Ishikawa (cell line): ENCODE measurements around the gene ITPR2.

ENCODE experiments used
- CEBPB ChIP-seq: IDR thresholded peaks from 2 replicates; pipeline ENCODE4 v1.6.1; 2012
- CREB1 ChIP-seq: IDR thresholded peaks from 2 replicates; pipeline ENCODE4 v1.6.1; 2012; ENCODE audit warnings: low read depth
- EGR1 ChIP-seq: IDR thresholded peaks from 2 replicates; pipeline ENCODE4 v1.6.1; 2012
- EP300 ChIP-seq: IDR thresholded peaks from 2 replicates; pipeline ENCODE4 v1.6.1; 2012; ENCODE audit warnings: borderline replicate concordance
- FOXM1 ChIP-seq: IDR thresholded peaks from 2 replicates; pipeline ENCODE4 v1.6.1; 2012; ENCODE audit warnings: low read depth, borderline replicate concordance
- TAF1 ChIP-seq: IDR thresholded peaks from 2 replicates; pipeline ENCODE4 v1.6.1; 2012; ENCODE audit warnings: low read depth, mild to moderate bottlenecking
- TEAD4 ChIP-seq: IDR thresholded peaks from 2 replicates; pipeline ENCODE4 v1.6.1; 2012
- USF1 ChIP-seq: IDR thresholded peaks from 2 replicates; pipeline ENCODE4 v1.6.1; 2012
- YY1 ChIP-seq: IDR thresholded peaks from 2 replicates; pipeline ENCODE4 v1.6.1; 2012; ENCODE audit warnings: low read depth
- TF ChIP-seq, protein P1 (sequence below): IDR thresholded peaks from 2 replicates; pipeline ENCODE4 v1.6.1; 2012; ENCODE audit warnings: low read depth, mild to moderate bottlenecking

- TF ChIP-seq EP300 (no peak), CREB1 (no peak), USF1 (no peak), FOXM1 (no peak), TEAD4 (no peak), CEBPB (no peak), TAF1 (no peak), YY1 (no peak), EGR1 (no peak)
- TF ChIP-seq, protein P1, sequence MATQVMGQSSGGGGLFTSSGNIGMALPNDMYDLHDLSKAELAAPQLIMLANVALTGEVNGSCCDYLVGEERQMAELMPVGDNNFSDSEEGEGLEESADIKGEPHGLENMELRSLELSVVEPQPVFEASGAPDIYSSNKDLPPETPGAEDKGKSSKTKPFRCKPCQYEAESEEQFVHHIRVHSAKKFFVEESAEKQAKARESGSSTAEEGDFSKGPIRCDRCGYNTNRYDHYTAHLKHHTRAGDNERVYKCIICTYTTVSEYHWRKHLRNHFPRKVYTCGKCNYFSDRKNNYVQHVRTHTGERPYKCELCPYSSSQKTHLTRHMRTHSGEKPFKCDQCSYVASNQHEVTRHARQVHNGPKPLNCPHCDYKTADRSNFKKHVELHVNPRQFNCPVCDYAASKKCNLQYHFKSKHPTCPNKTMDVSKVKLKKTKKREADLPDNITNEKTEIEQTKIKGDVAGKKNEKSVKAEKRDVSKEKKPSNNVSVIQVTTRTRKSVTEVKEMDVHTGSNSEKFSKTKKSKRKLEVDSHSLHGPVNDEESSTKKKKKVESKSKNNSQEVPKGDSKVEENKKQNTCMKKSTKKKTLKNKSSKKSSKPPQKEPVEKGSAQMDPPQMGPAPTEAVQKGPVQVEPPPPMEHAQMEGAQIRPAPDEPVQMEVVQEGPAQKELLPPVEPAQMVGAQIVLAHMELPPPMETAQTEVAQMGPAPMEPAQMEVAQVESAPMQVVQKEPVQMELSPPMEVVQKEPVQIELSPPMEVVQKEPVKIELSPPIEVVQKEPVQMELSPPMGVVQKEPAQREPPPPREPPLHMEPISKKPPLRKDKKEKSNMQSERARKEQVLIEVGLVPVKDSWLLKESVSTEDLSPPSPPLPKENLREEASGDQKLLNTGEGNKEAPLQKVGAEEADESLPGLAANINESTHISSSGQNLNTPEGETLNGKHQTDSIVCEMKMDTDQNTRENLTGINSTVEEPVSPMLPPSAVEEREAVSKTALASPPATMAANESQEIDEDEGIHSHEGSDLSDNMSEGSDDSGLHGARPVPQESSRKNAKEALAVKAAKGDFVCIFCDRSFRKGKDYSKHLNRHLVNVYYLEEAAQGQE = no peak
These were observed 422.3 kb downstream of the ITPR2 start for GRCh38 chr12:26410689-26411088.
